ENCODE measurements around the gene GAL.

Gene GAL

DNA sequence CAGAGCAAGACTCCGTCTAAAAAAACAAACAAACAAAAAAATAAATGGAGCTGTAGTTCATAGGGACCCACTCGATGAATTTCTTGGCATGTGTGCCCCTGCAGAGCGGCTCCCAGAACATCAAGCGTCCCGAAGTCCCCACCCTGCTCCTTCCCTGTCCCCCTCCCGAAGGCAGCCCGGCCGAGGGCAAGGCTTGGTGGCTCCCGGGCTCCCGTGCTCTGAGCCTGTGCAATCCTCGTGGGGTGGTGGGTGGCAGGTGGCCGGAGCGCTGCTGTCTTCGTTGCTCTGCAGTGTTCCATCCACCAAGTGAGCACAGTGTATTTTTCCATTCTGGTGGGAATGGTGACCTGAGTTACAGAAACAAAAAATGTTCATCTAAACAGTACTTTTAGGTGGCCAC lies 33.5 kb upstream of the GAL start:
- no peaks in the 10 kb centered on the region for H3K27me3 ChIP-seq (ENCODE audit: insufficient read depth, poor library complexity, severe bottlenecking)
- no peak for TF ChIP-seq POLR2AphosphoS5 (IDR thresholded peaks at IDR 0.05; ENCODE audit: low read depth)
- no peak for TF ChIP-seq SPI1 (IDR thresholded peaks at IDR 0.05; ENCODE audit: borderline replicate concordance, low read depth)
- no peak for TF ChIP-seq GABPA (IDR thresholded peaks at IDR 0.05; ENCODE audit: low read depth)
- TF ChIP-seq, protein P1, sequence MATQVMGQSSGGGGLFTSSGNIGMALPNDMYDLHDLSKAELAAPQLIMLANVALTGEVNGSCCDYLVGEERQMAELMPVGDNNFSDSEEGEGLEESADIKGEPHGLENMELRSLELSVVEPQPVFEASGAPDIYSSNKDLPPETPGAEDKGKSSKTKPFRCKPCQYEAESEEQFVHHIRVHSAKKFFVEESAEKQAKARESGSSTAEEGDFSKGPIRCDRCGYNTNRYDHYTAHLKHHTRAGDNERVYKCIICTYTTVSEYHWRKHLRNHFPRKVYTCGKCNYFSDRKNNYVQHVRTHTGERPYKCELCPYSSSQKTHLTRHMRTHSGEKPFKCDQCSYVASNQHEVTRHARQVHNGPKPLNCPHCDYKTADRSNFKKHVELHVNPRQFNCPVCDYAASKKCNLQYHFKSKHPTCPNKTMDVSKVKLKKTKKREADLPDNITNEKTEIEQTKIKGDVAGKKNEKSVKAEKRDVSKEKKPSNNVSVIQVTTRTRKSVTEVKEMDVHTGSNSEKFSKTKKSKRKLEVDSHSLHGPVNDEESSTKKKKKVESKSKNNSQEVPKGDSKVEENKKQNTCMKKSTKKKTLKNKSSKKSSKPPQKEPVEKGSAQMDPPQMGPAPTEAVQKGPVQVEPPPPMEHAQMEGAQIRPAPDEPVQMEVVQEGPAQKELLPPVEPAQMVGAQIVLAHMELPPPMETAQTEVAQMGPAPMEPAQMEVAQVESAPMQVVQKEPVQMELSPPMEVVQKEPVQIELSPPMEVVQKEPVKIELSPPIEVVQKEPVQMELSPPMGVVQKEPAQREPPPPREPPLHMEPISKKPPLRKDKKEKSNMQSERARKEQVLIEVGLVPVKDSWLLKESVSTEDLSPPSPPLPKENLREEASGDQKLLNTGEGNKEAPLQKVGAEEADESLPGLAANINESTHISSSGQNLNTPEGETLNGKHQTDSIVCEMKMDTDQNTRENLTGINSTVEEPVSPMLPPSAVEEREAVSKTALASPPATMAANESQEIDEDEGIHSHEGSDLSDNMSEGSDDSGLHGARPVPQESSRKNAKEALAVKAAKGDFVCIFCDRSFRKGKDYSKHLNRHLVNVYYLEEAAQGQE (IDR thresholded peaks at IDR 0.05; ENCODE audit: insufficient replicate concordance, low read depth) = no peak
- TF ChIP-seq, protein P2, sequence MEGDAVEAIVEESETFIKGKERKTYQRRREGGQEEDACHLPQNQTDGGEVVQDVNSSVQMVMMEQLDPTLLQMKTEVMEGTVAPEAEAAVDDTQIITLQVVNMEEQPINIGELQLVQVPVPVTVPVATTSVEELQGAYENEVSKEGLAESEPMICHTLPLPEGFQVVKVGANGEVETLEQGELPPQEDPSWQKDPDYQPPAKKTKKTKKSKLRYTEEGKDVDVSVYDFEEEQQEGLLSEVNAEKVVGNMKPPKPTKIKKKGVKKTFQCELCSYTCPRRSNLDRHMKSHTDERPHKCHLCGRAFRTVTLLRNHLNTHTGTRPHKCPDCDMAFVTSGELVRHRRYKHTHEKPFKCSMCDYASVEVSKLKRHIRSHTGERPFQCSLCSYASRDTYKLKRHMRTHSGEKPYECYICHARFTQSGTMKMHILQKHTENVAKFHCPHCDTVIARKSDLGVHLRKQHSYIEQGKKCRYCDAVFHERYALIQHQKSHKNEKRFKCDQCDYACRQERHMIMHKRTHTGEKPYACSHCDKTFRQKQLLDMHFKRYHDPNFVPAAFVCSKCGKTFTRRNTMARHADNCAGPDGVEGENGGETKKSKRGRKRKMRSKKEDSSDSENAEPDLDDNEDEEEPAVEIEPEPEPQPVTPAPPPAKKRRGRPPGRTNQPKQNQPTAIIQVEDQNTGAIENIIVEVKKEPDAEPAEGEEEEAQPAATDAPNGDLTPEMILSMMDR (IDR thresholded peaks at IDR 0.05; ENCODE audit: insufficient read depth, low read length) = no peak
- H3K27ac ChIP-seq (replicated peaks) = no peak overlapping the region
- no peak overlapping the region for H3K4me3 ChIP-seq (replicated peaks; ENCODE audit: insufficient read depth, low read length)
- no peak for DNase-seq (ENCODE audit: low read depth in 1 of 2, low spot score in 1 of 2)

DNA sequence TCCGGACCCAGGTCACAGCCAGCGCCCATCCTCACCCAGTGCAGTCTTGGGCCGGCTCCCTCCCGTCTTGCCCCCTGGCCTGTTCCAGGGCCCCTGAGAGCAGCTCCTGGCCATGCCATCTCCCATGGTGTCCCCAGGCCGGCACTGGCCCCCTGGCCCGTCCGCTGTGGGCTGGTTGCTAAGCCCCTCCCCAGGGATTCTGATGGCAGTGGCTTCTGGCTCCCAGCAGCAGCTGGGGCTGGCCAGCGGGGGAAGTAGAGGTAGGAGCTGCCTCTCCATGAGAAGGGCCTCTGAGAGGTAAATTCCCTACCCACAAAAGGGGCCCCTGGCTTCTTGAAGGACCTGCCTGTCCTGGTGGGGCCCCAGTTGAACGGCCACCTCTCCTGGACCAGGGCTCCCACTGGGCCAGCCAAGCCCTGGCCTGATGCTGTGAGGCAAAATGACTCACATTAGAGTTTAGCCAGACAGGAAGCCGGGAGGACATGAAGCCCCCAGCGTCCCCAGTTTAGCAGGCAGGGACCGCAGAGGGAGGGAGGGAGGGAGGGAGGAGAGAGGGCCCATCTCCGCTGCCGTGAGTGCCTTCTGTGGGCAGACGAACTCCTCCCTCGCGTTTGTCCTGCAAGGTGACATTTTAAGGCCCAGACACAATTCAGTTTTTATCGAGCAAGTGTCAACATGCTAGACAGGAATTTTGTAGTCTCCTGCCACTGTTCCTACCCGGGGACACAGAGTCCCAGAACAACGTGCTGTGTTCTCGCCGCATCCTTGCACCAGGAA lies 32.9 kb upstream of the GAL start:
- no peak for DNase-seq (ENCODE audit: low read depth in 1 of 2, low spot score in 1 of 2)
- Histone ChIP-seq H3K4me3 (replicated peaks; ENCODE audit: insufficient read depth, low read length) (no peak overlapping the region), H3K27me3 (ENCODE audit: insufficient read depth, poor library complexity, severe bottlenecking) (no peaks in the 10 kb centered on the region), H3K27ac (replicated peaks) (no peak overlapping the region)
- TF ChIP-seq SPI1 (IDR thresholded peaks at IDR 0.05; ENCODE audit: borderline replicate concordance, low read depth) = no peak
- TF ChIP-seq POLR2AphosphoS5 (IDR thresholded peaks at IDR 0.05; ENCODE audit: low read depth) = no peak
- TF ChIP-seq GABPA (IDR thresholded peaks at IDR 0.05; ENCODE audit: low read depth) = no peak
- TF ChIP-seq, protein P1 (IDR thresholded peaks at IDR 0.05; ENCODE audit: insufficient replicate concordance, low read depth) = no peak
- TF ChIP-seq, protein P2 (IDR thresholded peaks at IDR 0.05; ENCODE audit: insufficient read depth, low read length) = no peak

DNA sequence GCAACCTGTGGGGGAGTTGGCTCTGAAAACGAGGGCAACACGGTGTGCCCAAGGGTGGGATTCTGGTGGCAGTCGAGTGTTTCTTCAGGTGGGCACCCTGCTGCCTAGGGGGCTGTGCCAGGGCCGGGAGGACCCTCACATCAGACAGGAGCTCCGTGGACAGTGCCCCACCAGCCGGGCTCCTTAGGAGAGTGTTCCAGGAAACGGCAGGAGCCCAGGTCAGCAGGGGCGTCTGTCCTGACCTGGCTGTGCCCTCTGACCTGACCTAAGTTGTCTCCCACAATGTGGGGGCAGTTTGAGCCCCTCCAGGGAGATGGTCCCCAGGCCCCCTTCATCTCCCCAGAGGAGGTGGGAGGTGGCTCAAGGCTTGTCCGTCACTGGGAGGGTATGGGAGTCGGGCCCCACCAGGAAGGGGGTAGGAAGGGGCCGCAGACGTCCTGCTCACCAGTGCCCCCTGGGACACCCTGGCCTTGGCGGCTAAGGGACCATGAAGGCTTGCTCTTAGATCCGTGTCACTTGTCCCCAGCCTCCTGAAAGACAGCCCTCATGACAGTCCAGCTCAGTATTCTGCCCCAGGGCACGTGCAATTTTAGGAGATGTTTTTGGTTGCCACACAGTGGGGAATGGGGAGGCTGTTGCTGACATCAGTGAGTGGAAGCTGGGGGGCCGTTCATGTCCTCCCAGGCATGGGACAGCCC lies 32.2 kb upstream of the GAL start:
- no peak for DNase-seq (ENCODE audit: low read depth in 1 of 2, low spot score in 1 of 2)
- H3K27me3 ChIP-seq (ENCODE audit: insufficient read depth, poor library complexity, severe bottlenecking) = no peaks in the 10 kb centered on the region
- H3K27ac ChIP-seq (replicated peaks) = no peak overlapping the region
- TF ChIP-seq, protein P1 (IDR thresholded peaks at IDR 0.05; ENCODE audit: insufficient replicate concordance, low read depth) = no peak
- no peak for TF ChIP-seq POLR2AphosphoS5 (IDR thresholded peaks at IDR 0.05; ENCODE audit: low read depth)
- no peak for TF ChIP-seq GABPA (IDR thresholded peaks at IDR 0.05; ENCODE audit: low read depth)
- TF ChIP-seq, protein P2 (IDR thresholded peaks at IDR 0.05; ENCODE audit: insufficient read depth, low read length) = no peak
- TF ChIP-seq SPI1 (IDR thresholded peaks at IDR 0.05; ENCODE audit: borderline replicate concordance, low read depth) = no peak
- H3K4me3 ChIP-seq (replicated peaks; ENCODE audit: insufficient read depth, low read length) = no peak overlapping the region

All from HL-60 (cell line).